CD4-positive, alpha-beta memory T cell (primary cell): Measurements from ENCODE around the gene WRAP73. TPM values are rescaled to one million over a fixed set of nuclear protein-coding genes. Genes with fewer than 3 reads are reported as not detected.
A peak's percentile ranks its signal among the peaks of the same experiment; 100 is the strongest.

Experiments used
- CTCF ChIA-PET: fragments of 350-600 bp; sonication (Branson Sonifier 250); formaldehyde crosslinking; loops from one replicate; lab custom pipeline; 2021; ENCODE audit warnings: inconsistent platforms; ENCODE audit not compliant: partially characterized antibody; lab: Charles Lee
- POLR2A ChIA-PET: fragments of 350-600 bp; sonication (Branson Sonifier 250); formaldehyde crosslinking; loops from one replicate; lab custom pipeline; 2021; ENCODE audit not compliant: partially characterized antibody; lab: Charles Lee
- DNase-seq, 5 donors: peaks; one replicate each; pipeline versions ENCODE4 v3.0.0 to v3.0.0-alpha.2; 2020 to 2022; ENCODE audit warnings: mixed read lengths in 1 of 5
- H3K27ac ChIP-seq: one replicate; pipeline ENCODE4 v1.7.0; 2013; ENCODE audit warnings: low read depth, low read length
- H3K27me3 ChIP-seq: 2 replicates; pipeline ENCODE4 v1.7.0; 2013; ENCODE audit warnings: mild to moderate bottlenecking, low read length, moderate library complexity; ENCODE audit not compliant: insufficient read depth
- H3K36me3 ChIP-seq: 2 replicates; pipeline ENCODE4 v1.7.0; 2013; ENCODE audit warnings: mild to moderate bottlenecking, low read length, moderate library complexity; ENCODE audit not compliant: insufficient read depth
- H3K4me1 ChIP-seq: 2 replicates; pipeline ENCODE4 v1.7.0; 2013; ENCODE audit warnings: mild to moderate bottlenecking, low read length, moderate library complexity; ENCODE audit not compliant: insufficient read depth
- H3K4me3 ChIP-seq, 2 donors: one replicate each; pipeline ENCODE4 v1.7.0; 2013; ENCODE audit warnings: low read length in 2 of 2, mild to moderate bottlenecking in 1 of 2
- H3K9me3 ChIP-seq, 2 donors: one replicate each; pipeline ENCODE4 v1.7.0; 2013; ENCODE audit warnings: low read length in 2 of 2, control low read depth in 1 of 2; ENCODE audit not compliant: control insufficient read depth in 1 of 2
- H3K27ac Mint-ChIP-seq, 7 donors: one replicate each; pipeline ENCODE4 v1.8.0; 2020 to 2021; ENCODE audit warnings: mixed read lengths in 7 of 7, mild to moderate bottlenecking in 6 of 7, inconsistent platforms in 3 of 7, moderate library complexity in 3 of 7
- H3K27me3 Mint-ChIP-seq, 2 donors: one replicate each; pipeline ENCODE4 v1.8.0; 2020 to 2021; ENCODE audit warnings: mixed read lengths in 2 of 2
- H3K36me3 Mint-ChIP-seq, 2 donors: one replicate each; pipeline ENCODE4 v1.8.0; 2020 to 2021; ENCODE audit warnings: mixed read lengths in 2 of 2, inconsistent platforms in 1 of 2, mild to moderate bottlenecking in 1 of 2
- H3K4me1 Mint-ChIP-seq, 4 donors: one replicate each; pipeline ENCODE4 v1.8.0; 2020 to 2021; ENCODE audit warnings: mixed read lengths in 4 of 4, mild to moderate bottlenecking in 1 of 4
- H3K4me3 Mint-ChIP-seq, 8 donors: one replicate each; pipeline ENCODE4 v1.8.0; 2020 to 2021; ENCODE audit warnings: mixed read lengths in 8 of 8, mild to moderate bottlenecking in 7 of 8, moderate library complexity in 6 of 8, inconsistent platforms in 3 of 8
- H3K9me3 Mint-ChIP-seq, 8 donors: one replicate each; pipeline ENCODE4 v1.8.0; 2020 to 2021; ENCODE audit warnings: mixed read lengths in 8 of 8, mild to moderate bottlenecking in 5 of 8, inconsistent platforms in 3 of 8, moderate library complexity in 1 of 8
- intact Hi-C: fragments of 100-400 bp; cut with micrococcal nuclease; formaldehyde crosslinking; loops from one replicate; pipeline ENCODE4 v1.15.1; 2023
- polyA plus RNA-seq, 2 donors: library from polyadenylated mRNA; unstranded; fragments of 300-500 nt; fragmentation: Illumina TruSeq; gene quantifications; one replicate each; pipeline ENCODE4 v1.2.3, GENCODE V29; 2021
- total RNA-seq, 2 experiments: library from RNA; stranded (reverse); gene quantifications; one replicate each; pipeline ENCODE4 v1.2.3, GENCODE V29; 2021

WRAP73 gene
- total and polyA plus RNA-seq, 4 experiments from 2014 or later: 24.4 to 40.7 (median 34.6) TPM

DNA sequence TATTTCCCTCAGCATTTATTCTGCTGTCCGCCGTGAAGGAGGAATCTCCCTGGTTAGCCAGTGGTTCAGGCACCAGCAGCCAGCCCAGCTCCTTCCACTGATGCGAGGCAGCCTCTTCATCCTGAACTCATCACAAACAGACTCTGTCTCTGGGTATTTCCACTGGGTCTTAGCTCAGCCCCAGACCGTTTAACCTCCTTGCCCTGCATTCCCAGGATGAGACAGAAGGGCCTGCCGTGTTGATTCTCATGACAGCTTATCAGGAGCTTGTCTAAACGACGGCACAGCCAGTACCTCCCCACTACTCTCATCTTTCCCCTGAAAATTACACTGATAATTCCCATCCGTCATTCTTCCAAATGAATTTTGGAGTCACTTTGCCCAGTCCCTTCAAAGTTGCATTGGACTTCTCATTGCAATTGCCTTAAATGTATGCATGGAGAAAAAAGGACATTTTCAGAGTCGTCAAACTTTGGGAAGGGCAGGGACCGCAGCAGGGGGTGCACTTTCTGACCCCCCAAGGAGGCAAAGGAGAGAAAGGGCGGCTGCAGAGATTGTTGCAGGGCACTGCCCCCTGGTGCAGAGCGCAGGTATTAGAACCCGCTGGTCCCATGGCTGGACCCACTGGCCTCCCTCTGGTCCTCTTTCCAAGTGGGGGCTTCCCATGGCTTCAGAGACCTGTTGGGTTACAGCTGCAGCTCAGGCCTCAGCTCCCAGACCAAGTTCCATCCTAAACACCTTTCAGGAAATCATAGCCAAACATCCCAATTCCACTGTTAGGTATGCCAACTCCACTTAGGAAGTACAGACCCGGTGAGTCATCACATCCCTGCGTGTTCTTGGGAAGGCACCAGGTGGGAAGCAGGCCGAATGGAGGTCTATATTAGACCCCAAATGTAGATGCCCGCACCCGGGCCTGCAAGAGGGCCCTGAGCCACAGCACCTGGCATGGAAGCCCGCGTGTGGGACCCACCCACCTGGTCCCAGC lies 34.9 kb downstream of the WRAP73 start:
- POLR2A ChIA-PET: no interaction called here
- H3K4me3 Mint-ChIP-seq: no peak overlapping the region

GRCh38 chr1:3612123-3612522 lies 37.8 kb downstream of the WRAP73 start:
- Mint-ChIP-seq H3K4me1 (peaks cover 2 to 18% (median 5%) of the 10 kb centered on the region in 4 donors), H3K36me3 (no peaks in the 10 kb centered on the region), H3K9me3 (peaks cover 0 to 1% (median 0%) of the 10 kb centered on the region in 8 donors), H3K4me3 (peak overlapping the region; percentile 39 to 87 (median 77)), H3K27me3 (peaks cover 8 to 13% of the 10 kb centered on the region in 2 donors), H3K27ac (no peak overlapping the region)
- Histone ChIP-seq H3K27ac (no peak overlapping the region), H3K36me3 (no peaks in the 10 kb centered on the region), H3K27me3 (peaks cover 5% of the 10 kb centered on the region), H3K4me3 (no peak overlapping the region), H3K4me1 (peaks cover 15% of the 10 kb centered on the region), H3K9me3 (no peaks in the 10 kb centered on the region)
- DNase-seq: no peak
- intact Hi-C loops: no loop called here
- ChIA-PET CTCF (no interaction called here), POLR2A (interaction anchor here (2.2 kb wide), 1 partner anchor 12 kb away, joined by 7 read pairs; no protein-coding TSS in a partner anchor)

More for the DNA sequence above, 34.9 kb downstream of the WRAP73 start:
- H3K27me3 Mint-ChIP-seq: peaks cover 3 to 10% of the 10 kb centered on the region in 2 donors
- intact Hi-C loops: loop anchor here (1.0 kb wide), 1 partner anchor 124 kb away; no protein-coding TSS in a partner anchor
- no peaks in the 10 kb centered on the region for H3K27me3 ChIP-seq
- peaks cover 17% of the 10 kb centered on the region for H3K4me1 ChIP-seq
- H3K4me3 ChIP-seq: no peak overlapping the region
- DNase-seq: no peak
- no peak overlapping the region for H3K27ac ChIP-seq
- H3K36me3 ChIP-seq: no peaks in the 10 kb centered on the region
- no peaks in the 10 kb centered on the region for H3K9me3 ChIP-seq
- CTCF ChIA-PET: interaction anchor here (0.7 to 2.2 kb wide), 11 partner anchors 13 to 127 kb away, joined by 3 to 9 read pairs (median 3); no protein-coding TSS in a partner anchor
- H3K36me3 Mint-ChIP-seq: no peaks in the 10 kb centered on the region
- peaks cover 0 to 1% (median 0%) of the 10 kb centered on the region in 8 donors for H3K9me3 Mint-ChIP-seq
- no peak overlapping the region for H3K27ac Mint-ChIP-seq
- H3K4me1 Mint-ChIP-seq: peaks cover 5 to 20% (median 12%) of the 10 kb centered on the region in 4 donors

- Histone ChIP-seq H3K4me3 (no peak within 1 kb of the TSS), H3K9me3 (no peaks in the 10 kb centered on the region), H3K4me1 (peaks cover 15% of the 10 kb centered on the region), H3K27ac (no peak within 1 kb of the TSS), H3K27me3 (peaks cover 5% of the 10 kb centered on the region), H3K36me3 (no peaks in the 10 kb centered on the region)
- Mint-ChIP-seq H3K36me3 (no peaks in the 10 kb centered on the region), H3K27me3 (peaks cover 9 to 13% of the 10 kb centered on the region in 2 donors), H3K4me3 (peak within 1 kb of the TSS; percentile 39 to 87 (median 77)), H3K9me3 (peaks cover 0 to 1% (median 0%) of the 10 kb centered on the region in 8 donors), H3K4me1 (peaks cover 2 to 18% (median 5%) of the 10 kb centered on the region in 4 donors), H3K27ac (peak within 1 kb of the TSS in 2 of 7 donors; percentile 18 to 25)
- intact Hi-C loops: loop anchor here (1.0 kb wide), 1 partner anchor 14 kb away; no protein-coding TSS in a partner anchor
- DNase-seq: peak in 4 of 5 donors; percentile 20 to 60 (median 26)
- POLR2A ChIA-PET: interaction anchor here (2.2 kb wide), 1 partner anchor 13 kb away, joined by 7 read pairs; no protein-coding TSS in a partner anchor
- CTCF ChIA-PET: no interaction called here
These were observed 38.5 kb downstream of the WRAP73 start, which contains the start of gene MEGF6 for GRCh38 chr1:3611170-3612019. MEGF6 (minus strand) TSS chr1:3611508; CDS start chr1:3611268, 240 bp downstream.

- Histone ChIP-seq H3K27ac (no peak overlapping the region), H3K9me3 (no peaks in the 10 kb centered on the region), H3K27me3 (peaks cover 5% of the 10 kb centered on the region), H3K4me3 (no peak overlapping the region), H3K36me3 (no peaks in the 10 kb centered on the region), H3K4me1 (peaks cover 15% of the 10 kb centered on the region)
- CTCF ChIA-PET: no interaction called here
- Mint-ChIP-seq H3K4me1 (peaks cover 2 to 18% (median 5%) of the 10 kb centered on the region in 4 donors), H3K27me3 (peaks cover 9 to 13% of the 10 kb centered on the region in 2 donors), H3K36me3 (no peaks in the 10 kb centered on the region), H3K9me3 (peaks cover 0 to 1% (median 0%) of the 10 kb centered on the region in 8 donors), H3K27ac (peak overlapping the region in 1 of 7 donors; percentile 18), H3K4me3 (peak overlapping the region in 7 of 8 donors; percentile 44 to 75 (median 62))
- DNase-seq: no peak
- POLR2A ChIA-PET: interaction anchor here (2.2 kb wide), 1 partner anchor 14 kb away, joined by 7 read pairs; no protein-coding TSS in a partner anchor
- intact Hi-C loops: loop anchor here (1.0 kb wide), 1 partner anchor 13 kb away; no protein-coding TSS in a partner anchor
These were observed 39.3 kb downstream of the WRAP73 start for GRCh38 chr1:3610527-3611169.

- no peak for DNase-seq
- peak overlapping the region in 5 of 8 donors; percentile 14 to 68 (median 60) for H3K4me3 Mint-ChIP-seq
- no peak overlapping the region for H3K27ac ChIP-seq
These were observed 40.0 kb downstream of the WRAP73 start for GRCh38 chr1:3609769-3610526.

More at GRCh38 chr1:3609769-3610526, 40.0 kb downstream of the WRAP73 start:
- ChIA-PET CTCF (no interaction called here), POLR2A (interaction anchor here (2.2 kb wide), 1 partner anchor 14 kb away, joined by 7 read pairs; no protein-coding TSS in a partner anchor)
- H3K36me3 Mint-ChIP-seq: no peaks in the 10 kb centered on the region
- H3K27ac Mint-ChIP-seq: peak overlapping the region in 1 of 7 donors; percentile 18
- intact Hi-C loops: no loop called here
- peaks cover 0 to 1% (median 0%) of the 10 kb centered on the region in 8 donors for H3K9me3 Mint-ChIP-seq
- Histone ChIP-seq H3K36me3 (no peaks in the 10 kb centered on the region), H3K9me3 (no peaks in the 10 kb centered on the region), H3K27me3 (peaks cover 5% of the 10 kb centered on the region), H3K4me1 (peaks cover 15% of the 10 kb centered on the region), H3K4me3 (no peak overlapping the region)
- peaks cover 2 to 18% (median 5%) of the 10 kb centered on the region in 4 donors for H3K4me1 Mint-ChIP-seq
- H3K27me3 Mint-ChIP-seq: peaks cover 9 to 13% of the 10 kb centered on the region in 2 donors
